HG02970 (cell line): ENCODE data around the gene SPTBN2.

Source experiments
- ATAC-seq: cut with Tn5 transposase; IDR thresholded peaks from one replicate; pipeline ENCODE4 v1.9.1; 2021; ENCODE audit warnings: mild to moderate bottlenecking, moderate library complexity, moderate number of reproducible peaks; ENCODE audit not compliant: unreplicated experiment, low FRiP score

The SPTBN2 gene

GRCh38 chr11:66728693-66729385, at the start of gene SPTBN2:
TSS of gene SPTBN2 (minus strand) at chr11:66729216. CDS start at chr11:66721240, 7,976 bp downstream.
- no peak for ATAC-seq

GRCh38 chr11:66768818-66769217, 39.8 kb upstream of the SPTBN2 start:
- ATAC-seq, result no peak

GRCh38 chr11:66768088-66768521, 39.1 kb upstream of the SPTBN2 start:
- no peak for ATAC-seq

GRCh38 chr11:66767666-66768065, 38.6 kb upstream of the SPTBN2 start:
- no peak for ATAC-seq

GRCh38 chr11:66766681-66767080, 37.7 kb upstream of the SPTBN2 start:
- no peak for ATAC-seq

GRCh38 chr11:66762088-66762487, 33.1 kb upstream of the SPTBN2 start:
- ATAC-seq, result no peak

- ATAC-seq, result no peak
These were observed 23.1 kb upstream of the SPTBN2 start for GRCh38 chr11:66752148-66752547.

GRCh38 chr11:66749091-66749490, 20.1 kb upstream of the SPTBN2 start:
- ATAC-seq, result no peak

- ATAC-seq, result no peak
These were observed 18.5 kb upstream of the SPTBN2 start for GRCh38 chr11:66747480-66747879.

GRCh38 chr11:66745356-66746235, 16.6 kb upstream of the SPTBN2 start:
- ATAC-seq, result peak; percentile 26

GRCh38 chr11:66744485-66745355, 15.7 kb upstream of the SPTBN2 start:
- ATAC-seq, result peak; percentile 76

GRCh38 chr11:66743271-66743968, 14.4 kb upstream of the SPTBN2 start:
- no peak for ATAC-seq

- ATAC-seq, result no peak
These were observed 12.1 kb upstream of the SPTBN2 start for GRCh38 chr11:66741153-66741552.

GRCh38 chr11:66739983-66740382, 11.0 kb upstream of the SPTBN2 start:
- ATAC-seq, result no peak

GRCh38 chr11:66734215-66734614, 5.2 kb upstream of the SPTBN2 start:
- no peak for ATAC-seq

GRCh38 chr11:66729447-66729846, 431 bp upstream of the SPTBN2 start:
- no peak for ATAC-seq

GRCh38 chr11:66728038-66728692, 851 bp downstream of the SPTBN2 start:
- ATAC-seq, result no peak

- no peak for ATAC-seq
These were observed 1.6 kb downstream of the SPTBN2 start for GRCh38 chr11:66727282-66728037.

GRCh38 chr11:66725647-66726046, 3.4 kb downstream of the SPTBN2 start:
- ATAC-seq, result no peak
